Adrenal gland (tissue), 5 donors: Measurements from ENCODE around the gene TPD52L1.

Experiments used
- POLR2A ChIP-seq, 2 donors: fragments of 450-650 bp; IDR thresholded peaks; one replicate each; pipeline ENCODE4 v1.6.1; 2017; ENCODE audit warnings: antibody characterized with exemption in 2 of 2, mild to moderate bottlenecking in 2 of 2, moderate library complexity in 1 of 2
- TF ChIP-seq, protein P1 (sequence below), 6 experiments: fragments of 450-650 bp in 4 of 6; fragments of 200-600 bp in 2 of 6; sonication (generic) in 1 of 6; IDR thresholded peaks; 1 replicate in 5 of 6; 2 replicates in 1 of 6; pipeline versions ENCODE4 v1.5.1 to v1.8.0; 2016 to 2021; ENCODE audit warnings: antibody characterized with exemption in 6 of 6, mild to moderate bottlenecking in 2 of 6, moderate library complexity in 1 of 6
- donor health status: DM: no; HTN: no; CAD: no.

DNA sequence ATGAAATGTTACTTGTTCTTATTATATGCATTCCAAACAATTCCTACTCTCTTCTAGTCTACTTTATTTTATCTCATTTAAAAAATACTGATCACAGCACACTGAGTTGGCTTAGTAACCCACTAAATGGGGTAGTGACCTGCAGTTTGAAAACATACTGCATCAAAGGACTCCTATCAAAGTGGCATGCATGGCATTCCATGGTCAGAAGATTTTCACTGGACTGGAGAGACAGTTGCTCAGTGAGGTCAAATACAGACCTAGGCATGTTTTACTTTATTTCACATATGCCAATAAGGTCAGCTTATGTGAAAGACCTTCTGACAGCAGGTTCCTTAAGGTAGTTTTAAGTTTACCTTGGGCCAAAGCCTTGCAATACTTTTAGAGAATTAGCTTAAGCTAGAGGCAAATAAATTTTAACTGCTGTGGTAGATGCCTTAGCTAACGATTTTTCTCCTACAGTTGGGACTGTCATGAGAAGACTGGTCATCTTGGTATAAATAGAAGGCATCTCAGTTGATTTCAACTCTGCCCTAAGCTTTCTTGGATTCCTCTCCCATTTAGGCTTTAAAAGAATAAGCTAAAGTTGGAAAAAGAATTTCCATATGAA lies 35.1 kb downstream of the TPD52L1 start:
- TF ChIP-seq, protein P1, sequence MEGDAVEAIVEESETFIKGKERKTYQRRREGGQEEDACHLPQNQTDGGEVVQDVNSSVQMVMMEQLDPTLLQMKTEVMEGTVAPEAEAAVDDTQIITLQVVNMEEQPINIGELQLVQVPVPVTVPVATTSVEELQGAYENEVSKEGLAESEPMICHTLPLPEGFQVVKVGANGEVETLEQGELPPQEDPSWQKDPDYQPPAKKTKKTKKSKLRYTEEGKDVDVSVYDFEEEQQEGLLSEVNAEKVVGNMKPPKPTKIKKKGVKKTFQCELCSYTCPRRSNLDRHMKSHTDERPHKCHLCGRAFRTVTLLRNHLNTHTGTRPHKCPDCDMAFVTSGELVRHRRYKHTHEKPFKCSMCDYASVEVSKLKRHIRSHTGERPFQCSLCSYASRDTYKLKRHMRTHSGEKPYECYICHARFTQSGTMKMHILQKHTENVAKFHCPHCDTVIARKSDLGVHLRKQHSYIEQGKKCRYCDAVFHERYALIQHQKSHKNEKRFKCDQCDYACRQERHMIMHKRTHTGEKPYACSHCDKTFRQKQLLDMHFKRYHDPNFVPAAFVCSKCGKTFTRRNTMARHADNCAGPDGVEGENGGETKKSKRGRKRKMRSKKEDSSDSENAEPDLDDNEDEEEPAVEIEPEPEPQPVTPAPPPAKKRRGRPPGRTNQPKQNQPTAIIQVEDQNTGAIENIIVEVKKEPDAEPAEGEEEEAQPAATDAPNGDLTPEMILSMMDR (IDR thresholded peaks at IDR 0.05) = no peak
- no peak for TF ChIP-seq POLR2A (IDR thresholded peaks at IDR 0.05)
